WERI-Rb-1 (cell line): Measurements from ENCODE around the gene HECTD2.
"Not testable (repeated sequence)": the region's sequence is repeated elsewhere in the genome, so short reads cannot be mapped to it uniquely, and the experiment has no call there.

Experiments used
- DNase-seq: peaks from one replicate; pipeline ENCODE4 v3.0.0-alpha.2; 2020
- H3K27ac ChIP-seq: fragments of 250-450 bp; sonication (Bioruptor Pico); 2 replicates; pipeline ENCODE4 v1.5.1; 2020; ENCODE audit warnings: mild to moderate bottlenecking, moderate library complexity
- H3K27me3 ChIP-seq: fragments of 250-450 bp; sonication (Bioruptor Pico); 2 replicates; pipeline ENCODE4 v1.5.1; 2021; ENCODE audit warnings: mild to moderate bottlenecking, low read depth, moderate library complexity; ENCODE audit not compliant: insufficient read depth, severe bottlenecking
- H3K36me3 ChIP-seq: fragments of 250-450 bp; sonication (Bioruptor Pico); 2 replicates; pipeline ENCODE4 v1.5.1; 2020; ENCODE audit warnings: mild to moderate bottlenecking, moderate library complexity
- H3K4me3 ChIP-seq: 2 replicates; pipeline ENCODE4 v1.5.1; 2011; ENCODE audit warnings: low read depth, mild to moderate bottlenecking, control low read depth, low read length
- H3K9me3 ChIP-seq: fragments of 250-450 bp; sonication (Bioruptor Pico); 2 replicates; pipeline ENCODE4 v1.5.1; 2021; ENCODE audit warnings: mild to moderate bottlenecking, moderate library complexity; ENCODE audit not compliant: severe bottlenecking
- CTCF ChIP-seq: IDR thresholded peaks from 2 replicates; pipeline ENCODE4 v1.5.1; 2011; ENCODE audit warnings: low read depth, mild to moderate bottlenecking, control low read depth, inconsistent platforms, low read length

HECTD2 gene

GRCh38 chr10:91556691-91557566 is 146.8 kb downstream of the HECTD2 start:
- H3K4me3 ChIP-seq: no peak overlapping the region
- no peak for TF ChIP-seq CTCF
- H3K27me3 ChIP-seq: no peaks in the 10 kb centered on the region
- no peaks in the 10 kb centered on the region for H3K36me3 ChIP-seq
- no peak overlapping the region for H3K27ac ChIP-seq
- peaks cover 5% of the 10 kb centered on the region for H3K9me3 ChIP-seq
- DNase-seq: no peak

GRCh38 chr10:91557651-91558111 is 147.5 kb downstream of the HECTD2 start:
- no peaks in the 10 kb centered on the region for H3K36me3 ChIP-seq
- no peak for DNase-seq
- no peak overlapping the region for H3K27ac ChIP-seq
- TF ChIP-seq CTCF: no peak
- no peak overlapping the region for H3K4me3 ChIP-seq
- H3K27me3 ChIP-seq: no peaks in the 10 kb centered on the region
- peaks cover 5% of the 10 kb centered on the region for H3K9me3 ChIP-seq

- no peak for TF ChIP-seq CTCF
- Histone ChIP-seq H3K4me3 (no peak overlapping the region), H3K9me3 (peaks cover 5% of the 10 kb centered on the region), H3K36me3 (no peaks in the 10 kb centered on the region), H3K27me3 (no peaks in the 10 kb centered on the region), H3K27ac (no peak overlapping the region)
- no peak for DNase-seq
These were observed 148.3 kb downstream of the HECTD2 start for GRCh38 chr10:91558473-91558872.

- DNase-seq: no peak
- peaks cover 5% of the 10 kb centered on the region for H3K9me3 ChIP-seq
- no peak overlapping the region for H3K27ac ChIP-seq
- H3K36me3 ChIP-seq: no peaks in the 10 kb centered on the region
- H3K4me3 ChIP-seq: no peak overlapping the region
- TF ChIP-seq CTCF: no peak
- no peaks in the 10 kb centered on the region for H3K27me3 ChIP-seq
These were observed 149.0 kb downstream of the HECTD2 start for GRCh38 chr10:91559169-91559568.

- Histone ChIP-seq H3K27ac (no peak overlapping the region), H3K4me3 (no peak overlapping the region), H3K36me3 (no peaks in the 10 kb centered on the region), H3K27me3 (no peaks in the 10 kb centered on the region), H3K9me3 (peaks cover 5% of the 10 kb centered on the region)
- no peak for DNase-seq
- TF ChIP-seq CTCF: no peak
These were observed 149.6 kb downstream of the HECTD2 start for GRCh38 chr10:91559750-91560149.

GRCh38 chr10:91560827-91561226 is 150.7 kb downstream of the HECTD2 start:
- DNase-seq, H3K36me3 ChIP-seq, H3K4me3 ChIP-seq, H3K27ac ChIP-seq, H3K27me3 ChIP-seq, H3K9me3 ChIP-seq: not testable (repeated sequence)
